IMR-90 (cell line): ENCODE results near the gene PCBP3. TPM values are rescaled to one million over a fixed set of nuclear protein-coding genes. Genes with fewer than 3 reads are reported as not detected.

Experiments used
- ATAC-seq: fragments of 200-7000 bp; cut with Tn5 transposase; 2 replicates; pipeline ENCODE4 v1.9.1; 2020; ENCODE audit warnings: low read depth, mild to moderate bottlenecking, moderate library complexity
- BruUV-seq: library from RNA; stranded (reverse); fragments of 400-500 nt; replicated peaks from 2 replicates; lab custom pipeline; 2021; lab: Mats Ljungman, UMichigan
- CTCF ChIA-PET: fragments of 300-600 bp; formaldehyde crosslinking; extraction: SDS; loops from one replicate; lab custom pipeline; 2021; ENCODE audit warnings: antibody characterized with exemption; lab: Yijun Ruan, JAX
- POLR2A ChIA-PET: fragments of 300-600 bp; sonication (Branson Sonifier 250); formaldehyde crosslinking; loops from one replicate; lab custom pipeline; 2022; ENCODE audit warnings: antibody characterized with exemption; ENCODE audit not compliant: unreplicated experiment; lab: Charles Lee
- DNase-seq: peaks from one replicate; pipeline ENCODE4 v3.0.0; 2013
- H2AFZ ChIP-seq: replicated peaks from 2 replicates; pipeline ENCODE3; 2013; ENCODE audit warnings: low read length, mild to moderate bottlenecking; ENCODE audit not compliant: poor library complexity
- H2AK5ac ChIP-seq: 2 replicates; pipeline ENCODE4 v1.6.1; 2013; ENCODE audit warnings: low read depth, low read length, inconsistent platforms
- H2AK9ac ChIP-seq: replicated peaks from 2 replicates; pipeline ENCODE3; 2013; ENCODE audit warnings: mild to moderate bottlenecking, low read depth, low read length, moderate library complexity; ENCODE audit not compliant: poor library complexity
- H2BK120ac ChIP-seq: 2 replicates; pipeline ENCODE4 v1.6.1; 2013; ENCODE audit warnings: low read depth, low read length, inconsistent platforms
- H2BK15ac ChIP-seq: 3 replicates; pipeline ENCODE4 v1.6.1; 2013; ENCODE audit warnings: low read depth, low read length, inconsistent platforms
- H2BK20ac ChIP-seq: 2 replicates; pipeline ENCODE4 v1.6.1; 2013; ENCODE audit warnings: low read depth, mild to moderate bottlenecking, inconsistent platforms, low read length, moderate library complexity
- H2BK5ac ChIP-seq: 2 replicates; pipeline ENCODE4 v1.6.1; 2013; ENCODE audit warnings: mild to moderate bottlenecking, low read depth, low read length, inconsistent platforms; ENCODE audit not compliant: poor library complexity, severe bottlenecking
- H3K14ac ChIP-seq: replicated peaks from 2 replicates; pipeline ENCODE4 v1.6.1; 2013; ENCODE audit warnings: low read depth, low read length, inconsistent platforms
- H3K18ac ChIP-seq: 2 replicates; pipeline ENCODE4 v1.6.1; 2013; ENCODE audit warnings: low read depth, low read length, control low read depth
- H3K23ac ChIP-seq: 2 replicates; pipeline ENCODE4 v1.6.1; 2013; ENCODE audit warnings: low read depth, low read length, inconsistent platforms
- H3K27ac ChIP-seq: 2 replicates; pipeline ENCODE4 v1.5.1; 2013; ENCODE audit warnings: mild to moderate bottlenecking, control low read depth, low read length; ENCODE audit not compliant: insufficient read depth
- H3K27me3 ChIP-seq: 2 replicates; pipeline ENCODE4 v1.6.1; 2013; ENCODE audit warnings: low read length; ENCODE audit not compliant: control insufficient read depth, insufficient read depth
- H3K36me3 ChIP-seq: 2 replicates; pipeline ENCODE4 v1.6.1; 2013; ENCODE audit warnings: low read length, mixed read lengths; ENCODE audit not compliant: control insufficient read depth, insufficient read depth
- H3K4ac ChIP-seq: 2 replicates; pipeline ENCODE4 v1.6.1; 2013; ENCODE audit warnings: low read depth, low read length, inconsistent platforms
- H3K4me1 ChIP-seq: 2 replicates; pipeline ENCODE4 v1.6.1; 2013; ENCODE audit warnings: low read length, mixed read lengths; ENCODE audit not compliant: control insufficient read depth, insufficient read depth
- H3K4me2 ChIP-seq: 2 replicates; pipeline ENCODE4 v1.6.1; 2013; ENCODE audit warnings: low read depth, mild to moderate bottlenecking, control low read depth, low read length, moderate library complexity
- H3K4me3 ChIP-seq: 2 replicates; pipeline ENCODE4 v1.5.1; 2013; ENCODE audit warnings: low read depth, mild to moderate bottlenecking, control low read depth, low read length, moderate library complexity; ENCODE audit not compliant: insufficient read depth
- H3K56ac ChIP-seq: 2 replicates; pipeline ENCODE4 v1.6.1; 2013; ENCODE audit warnings: low read length, inconsistent platforms; ENCODE audit not compliant: insufficient read depth; ENCODE audit errors: extremely low read depth
- H3K79me1 ChIP-seq, 2 experiments: 2 replicates each; pipeline ENCODE4 v1.6.1; 2013; ENCODE audit warnings: low read length in 2 of 2, inconsistent platforms in 1 of 2, low read depth in 1 of 2
- H3K9ac ChIP-seq: 2 replicates; pipeline ENCODE4 v1.6.1; 2013; ENCODE audit warnings: low read depth, low read length, control low read depth
- H3K9me1 ChIP-seq: 2 replicates; pipeline ENCODE4 v1.6.1; 2013; ENCODE audit warnings: low read length, inconsistent platforms; ENCODE audit not compliant: insufficient read depth
- H3K9me3 ChIP-seq: 2 replicates; pipeline ENCODE4 v1.6.1; 2013; ENCODE audit warnings: low read length; ENCODE audit not compliant: control insufficient read depth, insufficient read depth
- H4K20me1 ChIP-seq: 2 replicates; pipeline ENCODE4 v1.6.1; 2013; ENCODE audit warnings: low read length, inconsistent platforms; ENCODE audit not compliant: insufficient read depth
- H4K5ac ChIP-seq: 2 replicates; pipeline ENCODE4 v1.6.1; 2013; ENCODE audit warnings: mild to moderate bottlenecking, low read depth, low read length, control low read depth
- H4K8ac ChIP-seq, 2 experiments: 2 replicates each; pipeline ENCODE4 v1.6.1; 2013; ENCODE audit warnings: low read depth in 2 of 2, low read length in 2 of 2, control low read depth in 1 of 2, inconsistent platforms in 1 of 2
- H4K91ac ChIP-seq: 2 replicates; pipeline ENCODE4 v1.6.1; 2013; ENCODE audit warnings: low read depth, low read length, inconsistent platforms; ENCODE audit not compliant: insufficient read depth
- CEBPB ChIP-seq: IDR thresholded peaks from 2 replicates; pipeline ENCODE4 v1.6.1; 2012; ENCODE audit warnings: low read depth, low read length, improper control_type of control experiment
- MAFK ChIP-seq: IDR thresholded peaks from 2 replicates; pipeline ENCODE4 v1.6.1; 2012; ENCODE audit warnings: low read depth, low read length, improper control_type of control experiment
- MAZ ChIP-seq: IDR thresholded peaks from 2 replicates; pipeline ENCODE4 v1.6.1; 2012; ENCODE audit warnings: low read depth, mild to moderate bottlenecking, low read length, improper control_type of control experiment, moderate library complexity, borderline replicate concordance
- WGBS, 2 experiments: methylation state at CpG; one replicate each; pipeline versions ENCODE4 v1.1.5 to v1.1.7; 2013; ENCODE audit warnings: missing lambda C conversion rate in 2 of 2; ENCODE audit not compliant: insufficient read length in 1 of 2; ENCODE audit errors: extremely low coverage in 2 of 2; 5-methylcytosine and 5-hydroxymethylcytosine counted together
- dilution Hi-C: fragments of 300-500 bp; cut with HindIII; formaldehyde crosslinking; loops from one replicate; pipeline ENCODE4 v1.14.3; 2018; ENCODE audit warnings: low sequenced_read_pairs; ENCODE audit not compliant: unreplicated experiment
- in situ Hi-C: fragments of 300-500 bp; cut with MboI; formaldehyde crosslinking; loops from 3 replicates; pipeline ENCODE4 v1.14.3; 2019; ENCODE audit warnings: low sequenced_read_pairs, inconsistent platforms, mixed read lengths
- intact Hi-C: fragments of 100-400 bp; cut with micrococcal nuclease; formaldehyde crosslinking; loops from 2 replicates; pipeline ENCODE4 v1.10.0; 2022
- polyA plus RNA-seq, 3 experiments: library from polyadenylated mRNA; depleted of rRNA; stranded (reverse); fragments of >200 nt; gene quantifications; 2 replicates each; pipeline ENCODE4 v1.2.3, GENCODE V29; 2012; ENCODE audit warnings: low replicate concordance in 1 of 3
- total RNA-seq: library from RNA; depleted of rRNA; stranded (reverse); fragments of >200 nt; gene quantifications from 2 replicates; pipeline ENCODE4 v1.2.3, GENCODE V29; 2012

PCBP3 gene
- total and polyA plus RNA-seq, 2 of the 4 experiments (the other 2 are of a cell fraction): 2.9 to 3.9 TPM

DNA sequence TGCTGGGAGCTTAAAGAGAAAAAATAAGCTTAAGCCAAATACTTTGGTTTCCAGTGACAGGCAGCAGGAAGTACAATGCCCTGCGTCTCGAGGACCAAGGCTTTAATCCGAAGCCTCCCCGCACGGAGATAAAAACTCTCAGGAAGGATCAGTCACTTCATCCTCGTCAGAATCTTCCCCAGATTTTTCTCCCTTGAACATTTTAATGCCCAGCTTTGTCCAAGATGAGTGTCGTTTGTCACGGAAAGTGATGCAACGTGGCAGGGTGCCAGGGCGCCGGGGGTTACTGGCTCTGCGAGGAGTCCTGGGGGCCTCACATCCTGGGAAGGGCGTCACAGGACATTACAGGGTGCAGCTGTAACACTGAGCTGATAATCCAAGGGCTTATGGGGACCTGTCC, 25.2 kb upstream of the PCBP3 start:
- peak; percentile 85 for TF ChIP-seq CEBPB
- TF ChIP-seq MAFK: no peak
- TF ChIP-seq MAZ: 0 out of 2 replicates have a peak, but pooled peaks have one; percentile 23
- CTCF ChIA-PET: no interaction called here
- no peak overlapping the region for H2AK5ac ChIP-seq
- no peaks in the 10 kb centered on the region; the same call in 1 of the 2 replicates for H3K9me1 ChIP-seq
- peaks cover 6% of the 10 kb centered on the region; the same call in 1 of the 2 replicates for H3K4me1 ChIP-seq
- no peak overlapping the region for H4K5ac ChIP-seq
- intact Hi-C loops (no loop called here), dilution Hi-C loops (no loop called here), in situ Hi-C loops (no loop called here)
- H3K36me3 ChIP-seq: no peaks in the 10 kb centered on the region
- no TSS peak for BruUV-seq
- peak; percentile 70 for ATAC-seq
- H3K56ac ChIP-seq: peak overlapping the region; percentile 55; the same call in 1 of the 2 replicates
- no peak overlapping the region for H3K23ac ChIP-seq
- WGBS, 2 experiments: 5% methylated on average over 11 of the region's 13 CpGs; no CpG with 5 or more reads in 1 of the 2 experiments
- no peak overlapping the region for H2BK5ac ChIP-seq
- H4K91ac ChIP-seq: no peak overlapping the region
- H2BK20ac ChIP-seq: 0 out of 2 replicates have a peak overlapping the region, but pooled peaks have one; percentile 6
- POLR2A ChIA-PET: no interaction called here
- H3K27me3 ChIP-seq: peaks cover 46% of the 10 kb centered on the region
- H3K14ac ChIP-seq: no peak overlapping the region
- peak overlapping the region; percentile 17 for H2AFZ ChIP-seq
- H3K4ac ChIP-seq: no peak overlapping the region
- no peak overlapping the region for H3K9ac ChIP-seq
- no peak overlapping the region for H2BK120ac ChIP-seq
- H4K20me1 ChIP-seq: peaks cover 5% of the 10 kb centered on the region; the same call in 1 of the 2 replicates
- H3K27ac ChIP-seq: no peak overlapping the region
- H3K18ac ChIP-seq: no peak overlapping the region
- no peaks in the 10 kb centered on the region for H3K79me1 ChIP-seq
- no peak overlapping the region for H2AK9ac ChIP-seq
- H3K9me3 ChIP-seq: peaks cover 14% of the 10 kb centered on the region
- H3K4me2 ChIP-seq: peak overlapping the region; percentile 60; the same call in 1 of the 2 replicates
- H3K4me3 ChIP-seq: no peak overlapping the region
- H4K8ac ChIP-seq: no peak overlapping the region
- peak; percentile 47 for DNase-seq
- no peak overlapping the region for H2BK15ac ChIP-seq
